ENCODE measurements around the gene ABAT.
"Not testable (repeated sequence)": the region's sequence is repeated elsewhere in the genome, so short reads cannot be mapped to it uniquely, and the experiment has no call there.

Gene ABAT

GRCh38 chr16:8651958-8652357, 22.5 kb upstream of the ABAT start:
- not testable (repeated sequence) for H3K9me3 ChIP-seq (ENCODE audit: control insufficient read depth, insufficient read depth, low read depth, low read length); H3K4me1 ChIP-seq (ENCODE audit: control insufficient read depth, insufficient read depth, low read length); H3K9ac ChIP-seq (ENCODE audit: low read length); H3K27me3 ChIP-seq (ENCODE audit: control insufficient read depth, insufficient read depth, low read length); H3K4me3 ChIP-seq (ENCODE audit: low read depth, low read length); H3K27ac ChIP-seq (ENCODE audit: low read depth, low read length)
- H3K36me3 ChIP-seq (ENCODE audit: control insufficient read depth, insufficient read depth, low read length) = peaks cover 19% of the 10 kb centered on the region

GRCh38 chr16:8655184-8655717, 19.2 kb upstream of the ABAT start:
- Histone ChIP-seq H3K9ac (ENCODE audit: low read length) (no peak overlapping the region), H3K27ac (ENCODE audit: low read depth, low read length) (no peak overlapping the region), H3K9me3 (ENCODE audit: control insufficient read depth, insufficient read depth, low read depth, low read length) (peaks cover 2% of the 10 kb centered on the region), H3K27me3 (ENCODE audit: control insufficient read depth, insufficient read depth, low read length) (no peaks in the 10 kb centered on the region), H3K36me3 (ENCODE audit: control insufficient read depth, insufficient read depth, low read length) (no peaks in the 10 kb centered on the region), H3K4me3 (ENCODE audit: low read depth, low read length) (no peak overlapping the region), H3K4me1 (ENCODE audit: control insufficient read depth, insufficient read depth, low read length) (no peaks in the 10 kb centered on the region)

- H3K9ac ChIP-seq (ENCODE audit: low read length) = no peak overlapping the region
- H3K9me3 ChIP-seq (ENCODE audit: control insufficient read depth, insufficient read depth, low read depth, low read length) = peaks cover 2% of the 10 kb centered on the region
- no peak overlapping the region for H3K4me3 ChIP-seq (ENCODE audit: low read depth, low read length)
- H3K4me1 ChIP-seq (ENCODE audit: control insufficient read depth, insufficient read depth, low read length) = no peaks in the 10 kb centered on the region
- no peaks in the 10 kb centered on the region for H3K27me3 ChIP-seq (ENCODE audit: control insufficient read depth, insufficient read depth, low read length)
- no peaks in the 10 kb centered on the region for H3K36me3 ChIP-seq (ENCODE audit: control insufficient read depth, insufficient read depth, low read length)
- no peak overlapping the region for H3K27ac ChIP-seq (ENCODE audit: low read depth, low read length)
Observed at GRCh38 chr16:8656376-8656775, 18.0 kb upstream of the ABAT start.

GRCh38 chr16:8660841-8661301, 13.5 kb upstream of the ABAT start:
- Histone ChIP-seq H3K36me3 (ENCODE audit: control insufficient read depth, insufficient read depth, low read length) (no peaks in the 10 kb centered on the region), H3K9me3 (ENCODE audit: control insufficient read depth, insufficient read depth, low read depth, low read length) (no peaks in the 10 kb centered on the region), H3K4me3 (ENCODE audit: low read depth, low read length) (no peak overlapping the region), H3K27me3 (ENCODE audit: control insufficient read depth, insufficient read depth, low read length) (no peaks in the 10 kb centered on the region), H3K27ac (ENCODE audit: low read depth, low read length) (no peak overlapping the region), H3K9ac (ENCODE audit: low read length) (no peak overlapping the region), H3K4me1 (ENCODE audit: control insufficient read depth, insufficient read depth, low read length) (peaks cover 9% of the 10 kb centered on the region)

GRCh38 chr16:8661703-8662102, 12.7 kb upstream of the ABAT start:
- H3K9ac ChIP-seq (ENCODE audit: low read length) = no peak overlapping the region
- no peak overlapping the region for H3K27ac ChIP-seq (ENCODE audit: low read depth, low read length)
- no peak overlapping the region for H3K4me3 ChIP-seq (ENCODE audit: low read depth, low read length)
- H3K4me1 ChIP-seq (ENCODE audit: control insufficient read depth, insufficient read depth, low read length) = peaks cover 10% of the 10 kb centered on the region
- H3K9me3 ChIP-seq (ENCODE audit: control insufficient read depth, insufficient read depth, low read depth, low read length) = no peaks in the 10 kb centered on the region
- H3K36me3 ChIP-seq (ENCODE audit: control insufficient read depth, insufficient read depth, low read length) = no peaks in the 10 kb centered on the region
- H3K27me3 ChIP-seq (ENCODE audit: control insufficient read depth, insufficient read depth, low read length) = no peaks in the 10 kb centered on the region

GRCh38 chr16:8663192-8664089, 11.0 kb upstream of the ABAT start:
- H3K4me3 ChIP-seq (ENCODE audit: low read depth, low read length) = no peak overlapping the region
- peaks cover 10% of the 10 kb centered on the region for H3K4me1 ChIP-seq (ENCODE audit: control insufficient read depth, insufficient read depth, low read length)
- no peaks in the 10 kb centered on the region for H3K36me3 ChIP-seq (ENCODE audit: control insufficient read depth, insufficient read depth, low read length)
- H3K9me3 ChIP-seq (ENCODE audit: control insufficient read depth, insufficient read depth, low read depth, low read length) = no peaks in the 10 kb centered on the region
- H3K9ac ChIP-seq (ENCODE audit: low read length) = no peak overlapping the region
- H3K27me3 ChIP-seq (ENCODE audit: control insufficient read depth, insufficient read depth, low read length) = no peaks in the 10 kb centered on the region
- no peak overlapping the region for H3K27ac ChIP-seq (ENCODE audit: low read depth, low read length)

GRCh38 chr16:8665529-8665928, 8.9 kb upstream of the ABAT start:
- Histone ChIP-seq H3K27me3 (ENCODE audit: control insufficient read depth, insufficient read depth, low read length) (no peaks in the 10 kb centered on the region), H3K9ac (ENCODE audit: low read length) (no peak overlapping the region), H3K36me3 (ENCODE audit: control insufficient read depth, insufficient read depth, low read length) (no peaks in the 10 kb centered on the region), H3K27ac (ENCODE audit: low read depth, low read length) (no peak overlapping the region), H3K9me3 (ENCODE audit: control insufficient read depth, insufficient read depth, low read depth, low read length) (no peaks in the 10 kb centered on the region), H3K4me3 (ENCODE audit: low read depth, low read length) (no peak overlapping the region), H3K4me1 (ENCODE audit: control insufficient read depth, insufficient read depth, low read length) (peaks cover 10% of the 10 kb centered on the region)

- no peak overlapping the region for H3K4me3 ChIP-seq (ENCODE audit: low read depth, low read length)
- H3K9ac ChIP-seq (ENCODE audit: low read length) = no peak overlapping the region
- no peaks in the 10 kb centered on the region for H3K9me3 ChIP-seq (ENCODE audit: control insufficient read depth, insufficient read depth, low read depth, low read length)
Observed at GRCh38 chr16:8667492-8667891, 6.9 kb upstream of the ABAT start.

GRCh38 chr16:8668113-8668512, 6.3 kb upstream of the ABAT start:
- Histone ChIP-seq H3K27ac (ENCODE audit: low read depth, low read length) (no peak overlapping the region), H3K36me3 (ENCODE audit: control insufficient read depth, insufficient read depth, low read length) (no peaks in the 10 kb centered on the region), H3K4me3 (ENCODE audit: low read depth, low read length) (no peak overlapping the region), H3K9me3 (ENCODE audit: control insufficient read depth, insufficient read depth, low read depth, low read length) (no peaks in the 10 kb centered on the region), H3K9ac (ENCODE audit: low read length) (no peak overlapping the region), H3K4me1 (ENCODE audit: control insufficient read depth, insufficient read depth, low read length) (peaks cover 10% of the 10 kb centered on the region), H3K27me3 (ENCODE audit: control insufficient read depth, insufficient read depth, low read length) (peaks cover 3% of the 10 kb centered on the region; the same call in 1 of the 2 replicates)

More at GRCh38 chr16:8667492-8667891, 6.9 kb upstream of the ABAT start:
- H3K27me3 ChIP-seq (ENCODE audit: control insufficient read depth, insufficient read depth, low read length) = no peaks in the 10 kb centered on the region
- no peak overlapping the region for H3K27ac ChIP-seq (ENCODE audit: low read depth, low read length)
- H3K4me1 ChIP-seq (ENCODE audit: control insufficient read depth, insufficient read depth, low read length) = peaks cover 10% of the 10 kb centered on the region
- no peaks in the 10 kb centered on the region for H3K36me3 ChIP-seq (ENCODE audit: control insufficient read depth, insufficient read depth, low read length)

GRCh38 chr16:8669481-8669880, 4.9 kb upstream of the ABAT start:
- no peaks in the 10 kb centered on the region for H3K9me3 ChIP-seq (ENCODE audit: control insufficient read depth, insufficient read depth, low read depth, low read length)
- H3K36me3 ChIP-seq (ENCODE audit: control insufficient read depth, insufficient read depth, low read length) = no peaks in the 10 kb centered on the region
- no peak overlapping the region for H3K4me3 ChIP-seq (ENCODE audit: low read depth, low read length)
- H3K27ac ChIP-seq (ENCODE audit: low read depth, low read length) = no peak overlapping the region
- H3K4me1 ChIP-seq (ENCODE audit: control insufficient read depth, insufficient read depth, low read length) = peaks cover 14% of the 10 kb centered on the region
- peaks cover 14% of the 10 kb centered on the region for H3K27me3 ChIP-seq (ENCODE audit: control insufficient read depth, insufficient read depth, low read length)
- no peak overlapping the region for H3K9ac ChIP-seq (ENCODE audit: low read length)

GRCh38 chr16:8670014-8670560, 4.3 kb upstream of the ABAT start:
- Histone ChIP-seq H3K4me3 (ENCODE audit: low read depth, low read length) (no peak overlapping the region), H3K27ac (ENCODE audit: low read depth, low read length) (no peak overlapping the region), H3K9me3 (ENCODE audit: control insufficient read depth, insufficient read depth, low read depth, low read length) (no peaks in the 10 kb centered on the region), H3K4me1 (ENCODE audit: control insufficient read depth, insufficient read depth, low read length) (peaks cover 13% of the 10 kb centered on the region), H3K36me3 (ENCODE audit: control insufficient read depth, insufficient read depth, low read length) (no peaks in the 10 kb centered on the region), H3K9ac (ENCODE audit: low read length) (no peak overlapping the region), H3K27me3 (ENCODE audit: control insufficient read depth, insufficient read depth, low read length) (peaks cover 20% of the 10 kb centered on the region)

Data from HUES6 (cell line).